ENCODE measurements around the gene TTC9B. TPM values are rescaled to one million over a fixed set of nuclear protein-coding genes. Genes with fewer than 3 reads are reported as not detected.

The TTC9B gene
- total and polyA plus RNA-seq, 4 donors = 0.14 TPM; not detected in 3

GRCh38 chr19:40266912-40267600, 48.9 kb upstream of the TTC9B start:
- H3K9ac ChIP-seq (ENCODE audit: low read depth in 1 of 2, low read length in 2 of 2) = no peak overlapping the region
- no peak overlapping the region for H3K4me3 ChIP-seq (ENCODE audit: low read depth in 1 of 3, low read length in 3 of 3)
- H3K4me1 ChIP-seq (ENCODE audit: control insufficient read depth in 4 of 4, insufficient read depth in 4 of 4, low read length in 3 of 4) = peaks cover 0 to 32% (median 7%) of the 10 kb centered on the region in 4 donors

GRCh38 chr19:40266119-40266518, 47.9 kb upstream of the TTC9B start:
- H3K4me1 ChIP-seq (ENCODE audit: control insufficient read depth in 4 of 4, insufficient read depth in 4 of 4, low read length in 3 of 4) = peaks cover 0 to 32% (median 5%) of the 10 kb centered on the region in 4 donors
- no peak for DNase-seq (ENCODE audit: low spot score)
- H3K27ac ChIP-seq (ENCODE audit: low read depth in 1 of 2, low read length in 2 of 2) = no peak overlapping the region
- peaks cover 1 to 25% (median 16%) of the 10 kb centered on the region in 4 donors for H3K36me3 ChIP-seq (ENCODE audit: control insufficient read depth in 4 of 4, insufficient read depth in 3 of 4, low read depth in 1 of 4, low read length in 3 of 4)
- no peaks in the 10 kb centered on the region for H3K27me3 ChIP-seq (ENCODE audit: control insufficient read depth in 4 of 4, insufficient read depth in 4 of 4, low read length in 3 of 4)
- H3K4me3 ChIP-seq (ENCODE audit: low read depth in 1 of 3, low read length in 3 of 3) = no peak overlapping the region
- WGBS = 66% methylated on average over 17 of the region's 17 CpGs
- TF ChIP-seq REST (IDR thresholded peaks at IDR 0.05) (no peak), HNF4A (conservative IDR thresholded peaks at IDR 0.05) (peak in 1 of 2 donors; percentile 6)
- no peaks in the 10 kb centered on the region for H3K9me3 ChIP-seq (ENCODE audit: control insufficient read depth in 4 of 4, low read length in 3 of 4)
- H3K9ac ChIP-seq (ENCODE audit: low read depth in 1 of 2, low read length in 2 of 2) = no peak overlapping the region

More at GRCh38 chr19:40266912-40267600, 48.9 kb upstream of the TTC9B start:
- TF ChIP-seq JUND (IDR thresholded peaks at IDR 0.05) (no peak), HNF4G (IDR thresholded peaks at IDR 0.05) (no peak), ZBTB33 (IDR thresholded peaks at IDR 0.05) (no peak), RXRA (IDR thresholded peaks at IDR 0.05) (no peak), MAX (IDR thresholded peaks at IDR 0.05) (no peak), REST (IDR thresholded peaks at IDR 0.05) (no peak), NR2F2 (IDR thresholded peaks at IDR 0.05) (no peak)
- Histone ChIP-seq H3K9me3 (ENCODE audit: control insufficient read depth in 4 of 4, low read length in 3 of 4) (no peaks in the 10 kb centered on the region), H3K36me3 (ENCODE audit: control insufficient read depth in 4 of 4, insufficient read depth in 3 of 4, low read depth in 1 of 4, low read length in 3 of 4) (peaks cover 1 to 26% (median 16%) of the 10 kb centered on the region in 4 donors), H3K27me3 (ENCODE audit: control insufficient read depth in 4 of 4, insufficient read depth in 4 of 4, low read length in 3 of 4) (no peaks in the 10 kb centered on the region), H3K27ac (ENCODE audit: low read depth in 1 of 2, low read length in 2 of 2) (no peak overlapping the region)
- 92% methylated on average over 15 of the region's 15 CpGs for WGBS
- DNase-seq (ENCODE audit: low spot score) = no peak

Data from liver (tissue), 9 donors.